HK-2 (cell line): ENCODE data around the gene ARL13A.
"Not testable (repeated sequence)": the region's sequence is repeated elsewhere in the genome, so short reads cannot be mapped to it uniquely, and the experiment has no call there.

Experiments used
- DNase-seq: peaks from one replicate; pipeline ENCODE4 v3.0.0-alpha.2; 2018; ENCODE audit not compliant: unreplicated experiment

ARL13A gene

GRCh38 chrX:100990139-100990538, 20.6 kb downstream of the ARL13A start:
- no peak for DNase-seq

GRCh38 chrX:100994352-100995281, 25.1 kb downstream of the ARL13A start:
- DNase-seq = peak; percentile 2

- peak; percentile 52 for DNase-seq
Measured at GRCh38 chrX:100995469-100995868, 26.0 kb downstream of the ARL13A start.

- DNase-seq = no peak
Measured at GRCh38 chrX:100999451-100999850, 29.9 kb downstream of the ARL13A start.

- no peak for DNase-seq
Measured at GRCh38 chrX:101009090-101009489, 39.6 kb downstream of the ARL13A start.

- not testable (repeated sequence) for DNase-seq
Measured at GRCh38 chrX:101012031-101012430, 42.5 kb downstream of the ARL13A start.

GRCh38 chrX:101022020-101022419, 52.5 kb downstream of the ARL13A start:
- DNase-seq = no peak

GRCh38 chrX:101025126-101025525, 55.6 kb downstream of the ARL13A start:
- DNase-seq = no peak

- DNase-seq = no peak
Measured at GRCh38 chrX:101028562-101028961, 59.1 kb downstream of the ARL13A start.

GRCh38 chrX:101029665-101030064, 60.2 kb downstream of the ARL13A start:
- DNase-seq = no peak

GRCh38 chrX:101037231-101037630, 67.7 kb downstream of the ARL13A start:
- DNase-seq = no peak

GRCh38 chrX:101040197-101040596, 70.7 kb downstream of the ARL13A start:
- no peak for DNase-seq
